Activated T-cell treated with anti-CD3 and anti-CD28 coated beads, Interleukin-2, amount 50 U/mL, for 1 hour (primary cell): Measurements from ENCODE around the gene SNF8.

ENCODE experiments used
- DNase-seq: peaks from one replicate; pipeline ENCODE4 v3.0.0-alpha.2; 2020

The SNF8 gene

DNA sequence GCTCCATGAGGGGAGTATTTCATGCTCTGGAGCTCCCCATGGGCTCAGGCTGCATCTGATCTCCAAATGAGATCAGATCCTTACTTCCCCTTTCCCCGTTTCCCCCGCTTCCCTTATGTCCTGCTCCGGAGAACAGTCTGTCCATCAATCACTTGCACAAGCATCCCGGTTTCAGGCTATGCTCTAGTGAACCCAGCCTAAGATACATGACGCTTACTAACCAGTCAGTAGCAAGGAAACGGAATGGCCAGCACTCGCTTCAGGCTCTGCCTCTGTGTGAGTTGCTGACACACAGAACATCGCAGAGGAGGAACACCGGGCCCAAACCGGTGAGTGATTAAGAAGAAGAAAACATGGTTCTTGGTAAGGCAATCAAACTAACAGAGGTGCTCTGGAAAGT lies 61.5 kb downstream of the SNF8 start:
- no peak for DNase-seq

DNA sequence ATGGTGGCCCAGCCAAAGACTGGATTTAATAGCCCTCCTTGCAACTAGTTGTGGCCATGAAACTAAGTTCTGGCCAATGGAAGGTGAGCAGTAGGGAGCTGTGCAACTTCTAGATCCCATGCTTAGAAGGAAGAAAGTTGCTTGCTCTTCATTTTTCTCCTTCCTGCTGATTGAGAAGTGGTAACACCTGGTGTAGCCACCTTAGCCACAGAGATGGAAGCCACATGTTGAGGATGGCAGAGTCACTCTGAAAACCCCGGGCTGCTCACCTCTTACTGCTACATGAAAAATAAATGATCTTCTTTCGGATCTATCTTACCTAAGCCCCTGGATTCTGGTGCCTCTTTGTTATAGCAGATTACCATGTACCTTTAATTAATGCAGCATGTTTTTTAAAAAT lies 62.4 kb downstream of the SNF8 start:
- no peak for DNase-seq
